MM.1S (cell line): ENCODE data around the gene DCAF10.

ENCODE experiments used
- DNase-seq: peaks from one replicate; pipeline ENCODE4 v3.0.0-alpha.2; 2015
- H2AFZ ChIP-seq: fragments of 300-600 bp; sonication (generic); 2 replicates; pipeline ENCODE4 v1.6.0; 2016; ENCODE audit warnings: antibody characterized with exemption, low read length
- H3F3A ChIP-seq: fragments of 300-600 bp; sonication (generic); 2 replicates; pipeline ENCODE4 v1.6.1; 2016; ENCODE audit warnings: mild to moderate bottlenecking, antibody characterized with exemption, low read length, moderate library complexity, mixed read lengths; ENCODE audit not compliant: insufficient read depth
- H3K27ac ChIP-seq: fragments of 300-600 bp; sonication (generic); 2 replicates; pipeline ENCODE4 v1.5.1; 2016; ENCODE audit warnings: mild to moderate bottlenecking, low read length
- H3K27me3 ChIP-seq: fragments of 300-600 bp; sonication (generic); replicated peaks from 2 replicates; pipeline ENCODE4 v1.6.0; 2016; ENCODE audit warnings: low read length; ENCODE audit not compliant: insufficient read depth
- H3K36me3 ChIP-seq: fragments of 300-600 bp; sonication (generic); replicated peaks from 2 replicates; pipeline ENCODE4 v1.6.1; 2016; ENCODE audit warnings: mild to moderate bottlenecking, low read length, mixed read lengths; ENCODE audit not compliant: insufficient read depth
- H3K4me1 ChIP-seq: fragments of 300-600 bp; sonication (generic); 2 replicates; pipeline ENCODE4 v1.6.1; 2016; ENCODE audit warnings: low read length, mixed read lengths
- H3K4me2 ChIP-seq: fragments of 300-600 bp; sonication (generic); 2 replicates; pipeline ENCODE4 v1.6.0; 2016; ENCODE audit warnings: low read depth, low read length
- H3K4me3 ChIP-seq: fragments of 300-600 bp; sonication (generic); 2 replicates; pipeline ENCODE4 v1.5.1; 2016; ENCODE audit warnings: low read length, mixed read lengths
- H3K79me2 ChIP-seq: fragments of 300-600 bp; sonication (generic); 2 replicates; pipeline ENCODE4 v1.6.1; 2016; ENCODE audit warnings: mixed run types, low read length, mixed read lengths
- H3K9ac ChIP-seq: fragments of 300-600 bp; sonication (generic); 2 replicates; pipeline ENCODE4 v1.6.1; 2016; ENCODE audit warnings: low read length, mixed read lengths
- H3K9me2 ChIP-seq: fragments of 300-600 bp; sonication (generic); replicated peaks from 2 replicates; pipeline ENCODE4 v1.6.1; 2016; ENCODE audit warnings: mild to moderate bottlenecking, low read length, mixed read lengths; ENCODE audit not compliant: insufficient read depth
- H3K9me3 ChIP-seq: fragments of 300-600 bp; sonication (generic); replicated peaks from 2 replicates; pipeline ENCODE4 v1.6.1; 2016; ENCODE audit warnings: mild to moderate bottlenecking, low read length, mixed read lengths; ENCODE audit not compliant: insufficient read depth
- H4K20me1 ChIP-seq: fragments of 300-600 bp; sonication (generic); 2 replicates; pipeline ENCODE4 v1.6.1; 2016; ENCODE audit warnings: mild to moderate bottlenecking, low read length, moderate library complexity, mixed read lengths; ENCODE audit not compliant: insufficient read depth
- CTCF ChIP-seq: fragments of 300-600 bp; sonication (generic); IDR thresholded peaks from 2 replicates; pipeline ENCODE4 v1.5.1; 2016; ENCODE audit warnings: antibody characterized with exemption, low read length, mixed read lengths
- EZH2 ChIP-seq: fragments of 300-600 bp; sonication (generic); optimal IDR thresholded peaks from 2 replicates; pipeline ENCODE3; 2017; ENCODE audit warnings: low read depth, mild to moderate bottlenecking, antibody characterized with exemption, low read length, mixed read lengths
- EZH2phosphoT487 ChIP-seq: fragments of 300-600 bp; sonication (generic); IDR thresholded peaks from 2 replicates; pipeline ENCODE4 v1.6.1; 2018; ENCODE audit warnings: antibody characterized with exemption, low read length

Gene DCAF10

DNA sequence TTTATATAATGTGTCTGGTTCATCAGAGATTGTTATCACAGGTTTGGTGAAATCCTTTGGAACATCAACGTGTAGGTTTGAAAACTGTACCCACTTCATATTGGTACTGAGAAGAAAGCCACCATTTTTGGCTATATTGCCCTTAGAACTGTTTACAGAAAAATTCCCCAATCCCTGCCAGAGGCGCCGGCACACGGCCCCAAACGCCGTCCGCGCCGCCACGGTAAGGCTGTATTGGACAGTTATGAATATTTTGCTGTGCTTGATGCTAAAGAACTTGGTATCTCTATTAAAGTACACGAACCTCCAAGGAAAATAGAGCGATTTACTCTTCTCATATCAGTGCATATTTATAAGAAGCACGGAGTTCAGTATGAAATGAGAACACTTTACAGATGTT lies 35.2 kb downstream of the DCAF10 start:
- Histone ChIP-seq H3K4me2 (no peak overlapping the region), H3K9me2 (no peaks in the 10 kb centered on the region), H3K4me3 (no peak overlapping the region), H4K20me1 (no peaks in the 10 kb centered on the region), H3K36me3 (no peaks in the 10 kb centered on the region), H2AFZ (no peak overlapping the region), H3K9ac (no peak overlapping the region), H3K4me1 (no peaks in the 10 kb centered on the region), H3K27me3 (no peaks in the 10 kb centered on the region), H3K79me2 (no peaks in the 10 kb centered on the region), H3K9me3 (no peaks in the 10 kb centered on the region), H3K27ac (no peak overlapping the region), H3F3A (no peaks in the 10 kb centered on the region)
- DNase-seq, result no peak
- TF ChIP-seq EZH2phosphoT487 (no peak), CTCF (no peak), EZH2 (no peak)

GRCh38 chr9:37836386-37836785 lies 35.8 kb downstream of the DCAF10 start:
- Histone ChIP-seq H4K20me1 (no peaks in the 10 kb centered on the region), H3K36me3 (no peaks in the 10 kb centered on the region), H3K79me2 (no peaks in the 10 kb centered on the region), H3K4me1 (no peaks in the 10 kb centered on the region), H2AFZ (no peak overlapping the region), H3K9ac (no peak overlapping the region), H3K4me2 (no peak overlapping the region), H3F3A (no peaks in the 10 kb centered on the region), H3K9me3 (no peaks in the 10 kb centered on the region), H3K27me3 (no peaks in the 10 kb centered on the region), H3K27ac (no peak overlapping the region), H3K9me2 (no peaks in the 10 kb centered on the region), H3K4me3 (no peak overlapping the region)
- DNase-seq, result no peak
- no peak for TF ChIP-seq CTCF
- TF ChIP-seq EZH2, result no peak
- no peak for TF ChIP-seq EZH2phosphoT487

- Histone ChIP-seq H3K36me3 (no peaks in the 10 kb centered on the region), H3K79me2 (no peaks in the 10 kb centered on the region), H3K27ac (no peak overlapping the region)
Measured at GRCh38 chr9:37839496-37840461, 39.2 kb downstream of the DCAF10 start.

More at GRCh38 chr9:37839496-37840461, 39.2 kb downstream of the DCAF10 start:
- no peak overlapping the region for H2AFZ ChIP-seq
- TF ChIP-seq EZH2 (no peak), EZH2phosphoT487 (no peak), CTCF (no peak)
- no peaks in the 10 kb centered on the region for H3F3A ChIP-seq
- H3K9ac ChIP-seq, result no peak overlapping the region
- H3K4me1 ChIP-seq, result no peaks in the 10 kb centered on the region
- H3K9me2 ChIP-seq, result no peaks in the 10 kb centered on the region
- H3K4me2 ChIP-seq, result no peak overlapping the region
- H3K9me3 ChIP-seq, result no peaks in the 10 kb centered on the region
- H3K27me3 ChIP-seq, result no peaks in the 10 kb centered on the region
- no peak for DNase-seq
- no peak overlapping the region for H3K4me3 ChIP-seq
- H4K20me1 ChIP-seq, result no peaks in the 10 kb centered on the region
